Measurements from ENCODE around the gene CCDC27. TPM values are rescaled to one million over a fixed set of nuclear protein-coding genes. Genes with fewer than 3 reads are reported as not detected.
A peak's percentile ranks its signal among the peaks of the same experiment; 100 is the strongest.

CCDC27 gene
- total RNA-seq, 1 donor from 2014 or later: not detected

DNA sequence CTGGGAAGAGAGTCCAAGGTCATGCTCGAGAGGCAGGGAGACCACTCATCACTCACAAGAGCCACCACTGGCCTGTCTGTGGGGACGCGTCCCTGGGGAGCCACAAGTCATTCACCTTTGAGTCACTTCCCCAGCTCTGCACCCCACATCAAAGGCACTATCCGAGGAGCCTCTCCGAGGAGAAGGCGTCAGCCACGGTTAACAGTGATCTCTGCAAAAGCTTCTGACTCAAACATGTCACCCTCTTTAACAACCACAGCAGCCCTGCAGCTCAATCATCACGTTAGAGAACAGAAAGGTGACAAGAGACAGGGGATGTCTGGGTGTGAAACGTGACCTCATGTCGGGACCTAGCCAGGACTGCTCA is 35.1 kb downstream of the CCDC27 start:
- no peak overlapping the region for H3K4me3 ChIP-seq
- H3K27ac ChIP-seq: no peak overlapping the region
- no peaks in the 10 kb centered on the region for H3F3A ChIP-seq (ENCODE audit: low read depth)
- peaks cover 10% of the 10 kb centered on the region for H3K36me3 Mint-ChIP-seq
- no peaks in the 10 kb centered on the region for H3K36me3 ChIP-seq
- peaks cover 3% of the 10 kb centered on the region for H3K27me3 Mint-ChIP-seq (ENCODE audit: insufficient read depth, low read depth)
- H3K4me1 Mint-ChIP-seq: no peaks in the 10 kb centered on the region
- H4K20me1 ChIP-seq (ENCODE audit: low read depth): peaks cover 19% of the 10 kb centered on the region
- H3K4me2 ChIP-seq: no peak overlapping the region
- H2AFZ ChIP-seq (replicated peaks): no peak overlapping the region
- peaks cover 13% of the 10 kb centered on the region for H3K79me2 ChIP-seq (ENCODE audit: low read depth)
- H3K27ac Mint-ChIP-seq: no peak overlapping the region
- TF ChIP-seq, protein P1, sequence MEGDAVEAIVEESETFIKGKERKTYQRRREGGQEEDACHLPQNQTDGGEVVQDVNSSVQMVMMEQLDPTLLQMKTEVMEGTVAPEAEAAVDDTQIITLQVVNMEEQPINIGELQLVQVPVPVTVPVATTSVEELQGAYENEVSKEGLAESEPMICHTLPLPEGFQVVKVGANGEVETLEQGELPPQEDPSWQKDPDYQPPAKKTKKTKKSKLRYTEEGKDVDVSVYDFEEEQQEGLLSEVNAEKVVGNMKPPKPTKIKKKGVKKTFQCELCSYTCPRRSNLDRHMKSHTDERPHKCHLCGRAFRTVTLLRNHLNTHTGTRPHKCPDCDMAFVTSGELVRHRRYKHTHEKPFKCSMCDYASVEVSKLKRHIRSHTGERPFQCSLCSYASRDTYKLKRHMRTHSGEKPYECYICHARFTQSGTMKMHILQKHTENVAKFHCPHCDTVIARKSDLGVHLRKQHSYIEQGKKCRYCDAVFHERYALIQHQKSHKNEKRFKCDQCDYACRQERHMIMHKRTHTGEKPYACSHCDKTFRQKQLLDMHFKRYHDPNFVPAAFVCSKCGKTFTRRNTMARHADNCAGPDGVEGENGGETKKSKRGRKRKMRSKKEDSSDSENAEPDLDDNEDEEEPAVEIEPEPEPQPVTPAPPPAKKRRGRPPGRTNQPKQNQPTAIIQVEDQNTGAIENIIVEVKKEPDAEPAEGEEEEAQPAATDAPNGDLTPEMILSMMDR (IDR thresholded peaks at IDR 0.05): no peak
- no peak for TF ChIP-seq EZH2 (IDR thresholded peaks at IDR 0.05)
- TF ChIP-seq EZH2phosphoT487 (IDR thresholded peaks at IDR 0.05): no peak
- H3K9me3 Mint-ChIP-seq: no peaks in the 10 kb centered on the region
- H3K4me3 Mint-ChIP-seq: no peak overlapping the region
- no peaks in the 10 kb centered on the region for H3K4me1 ChIP-seq
- no peak for DNase-seq (ENCODE audit: low spot score)
- no peaks in the 10 kb centered on the region for H3K27me3 ChIP-seq
- no peak overlapping the region for H3K9ac ChIP-seq
- H3K9me3 ChIP-seq (ENCODE audit: low read depth): no peaks in the 10 kb centered on the region

DNA sequence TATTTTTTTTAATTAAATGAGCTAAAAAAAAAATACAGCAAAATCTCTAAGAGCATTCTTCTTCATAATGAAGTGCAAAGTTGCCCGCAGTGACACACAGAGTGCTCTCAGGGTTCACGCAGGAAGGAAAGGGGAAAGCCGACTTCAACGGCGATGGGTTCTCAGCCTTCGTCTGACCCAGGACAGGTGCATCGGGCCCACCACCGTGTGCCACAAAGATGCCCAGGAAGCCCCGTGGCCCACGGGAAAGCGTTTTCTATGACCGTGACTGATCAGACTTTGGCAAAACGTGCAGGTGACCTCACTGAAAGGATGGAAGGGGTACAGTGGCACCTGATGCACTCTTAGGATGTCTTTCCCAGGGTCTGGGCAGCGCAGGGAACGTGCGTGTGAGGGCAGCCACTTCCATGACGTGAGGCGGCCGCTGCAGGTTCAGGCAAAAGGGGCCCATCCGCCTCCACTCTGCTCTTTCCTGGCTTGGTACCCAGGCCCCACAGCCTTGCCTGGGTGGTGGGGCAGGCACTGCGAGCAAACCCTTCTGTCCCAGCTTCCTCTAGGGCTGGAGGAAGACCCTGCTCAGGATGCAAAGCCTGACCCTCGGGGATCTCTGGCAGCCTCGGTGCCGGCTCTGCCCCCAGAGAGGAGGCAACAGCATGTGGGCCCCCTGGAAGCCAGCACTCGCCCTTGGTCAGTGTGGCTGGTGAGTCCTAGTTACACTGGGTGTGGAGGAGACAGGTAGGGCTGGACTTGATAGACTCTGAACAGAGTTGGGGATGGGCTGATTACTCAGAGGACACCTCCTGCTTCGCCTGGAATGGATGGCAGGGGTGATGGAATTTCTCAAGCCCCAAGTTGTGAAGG is 35.7 kb downstream of the CCDC27 start:
- H3F3A ChIP-seq (ENCODE audit: low read depth): no peaks in the 10 kb centered on the region
- H2AFZ ChIP-seq (replicated peaks): no peak overlapping the region
- Mint-ChIP-seq H3K27ac (no peak overlapping the region), H3K36me3 (peaks cover 12% of the 10 kb centered on the region), H3K4me3 (peak overlapping the region; percentile 36), H3K4me1 (no peaks in the 10 kb centered on the region), H3K9me3 (no peaks in the 10 kb centered on the region), H3K27me3 (ENCODE audit: insufficient read depth, low read depth) (peaks cover 3% of the 10 kb centered on the region)
- H3K27me3 ChIP-seq: no peaks in the 10 kb centered on the region
- H3K27ac ChIP-seq: no peak overlapping the region
- no peak overlapping the region for H3K9ac ChIP-seq
- TF ChIP-seq EZH2 (IDR thresholded peaks at IDR 0.05) (no peak), EZH2phosphoT487 (IDR thresholded peaks at IDR 0.05) (no peak)
- TF ChIP-seq, protein P1 (IDR thresholded peaks at IDR 0.05): no peak
- H4K20me1 ChIP-seq (ENCODE audit: low read depth): peaks cover 24% of the 10 kb centered on the region
- no peak overlapping the region for H3K4me2 ChIP-seq
- H3K9me3 ChIP-seq (ENCODE audit: low read depth): no peaks in the 10 kb centered on the region
- H3K79me2 ChIP-seq (ENCODE audit: low read depth): peaks cover 19% of the 10 kb centered on the region
- H3K4me3 ChIP-seq: no peak overlapping the region
- H3K36me3 ChIP-seq: no peaks in the 10 kb centered on the region
- H3K4me1 ChIP-seq: no peaks in the 10 kb centered on the region
- DNase-seq (ENCODE audit: low spot score): no peak

DNA sequence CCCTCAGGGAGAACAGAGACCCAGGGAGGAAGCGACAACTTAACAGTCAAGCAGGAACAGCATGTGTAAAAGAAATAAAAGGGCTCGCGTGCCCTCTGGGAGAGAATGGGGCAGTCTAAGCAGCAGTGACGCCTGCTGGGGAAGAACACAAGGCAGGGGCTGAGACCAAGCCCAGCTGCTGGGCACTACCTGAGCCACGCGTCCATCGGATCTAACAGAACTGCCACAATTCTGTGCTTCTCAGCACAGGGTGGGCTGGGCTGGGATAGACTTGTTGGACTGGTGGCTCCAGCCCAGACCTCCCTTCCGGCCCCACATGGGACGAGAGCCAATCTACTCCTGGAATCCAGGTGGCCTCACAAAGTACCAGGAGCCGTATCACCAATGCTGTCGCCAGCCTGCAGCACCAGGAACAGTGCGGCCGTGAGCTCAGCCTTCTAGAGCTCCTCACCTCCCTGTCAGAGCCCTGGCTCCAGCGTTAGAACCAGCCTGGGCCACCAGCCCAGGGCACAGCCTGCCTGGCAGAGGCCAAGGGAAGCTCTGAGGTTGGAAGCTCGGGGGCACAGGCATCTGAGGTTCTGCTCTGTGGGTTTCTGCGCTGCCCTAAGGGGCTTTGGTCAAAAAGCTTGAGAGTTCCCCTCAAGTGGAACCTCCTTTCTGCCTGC is 36.6 kb downstream of the CCDC27 start:
- Histone ChIP-seq H3K4me1 (peaks cover 7% of the 10 kb centered on the region), H3K79me2 (ENCODE audit: low read depth) (peaks cover 29% of the 10 kb centered on the region), H3K4me2 (no peak overlapping the region), H3K9ac (no peak overlapping the region), H3F3A (ENCODE audit: low read depth) (peaks cover 8% of the 10 kb centered on the region), H3K9me3 (ENCODE audit: low read depth) (no peaks in the 10 kb centered on the region), H3K36me3 (no peaks in the 10 kb centered on the region), H3K27ac (no peak overlapping the region), H3K4me3 (no peak overlapping the region), H4K20me1 (ENCODE audit: low read depth) (peaks cover 32% of the 10 kb centered on the region), H3K27me3 (no peaks in the 10 kb centered on the region), H2AFZ (replicated peaks) (no peak overlapping the region)
- H3K4me3 Mint-ChIP-seq: peak overlapping the region; percentile 36
- no peaks in the 10 kb centered on the region for H3K9me3 Mint-ChIP-seq
- peaks cover 12% of the 10 kb centered on the region for H3K36me3 Mint-ChIP-seq
- H3K4me1 Mint-ChIP-seq: peaks cover 6% of the 10 kb centered on the region
- TF ChIP-seq, protein P1 (IDR thresholded peaks at IDR 0.05): no peak
- no peak for TF ChIP-seq EZH2 (IDR thresholded peaks at IDR 0.05)
- TF ChIP-seq EZH2phosphoT487 (IDR thresholded peaks at IDR 0.05): no peak
- no peak for DNase-seq (ENCODE audit: low spot score)
- no peak overlapping the region for H3K27ac Mint-ChIP-seq
- peaks cover 3% of the 10 kb centered on the region for H3K27me3 Mint-ChIP-seq (ENCODE audit: insufficient read depth, low read depth)

All from neural progenitor cell (in vitro differentiated cells).